HTERT RPE-1 (cell line): ENCODE results near the gene CCDC12.

Experiments
- in situ Hi-C: fragments of 300-500 bp; cut with MboI; formaldehyde crosslinking; loops from 4 replicates; pipeline ENCODE4 v1.14.3; 2020; ENCODE audit warnings: low sequenced_read_pairs

The CCDC12 gene

DNA sequence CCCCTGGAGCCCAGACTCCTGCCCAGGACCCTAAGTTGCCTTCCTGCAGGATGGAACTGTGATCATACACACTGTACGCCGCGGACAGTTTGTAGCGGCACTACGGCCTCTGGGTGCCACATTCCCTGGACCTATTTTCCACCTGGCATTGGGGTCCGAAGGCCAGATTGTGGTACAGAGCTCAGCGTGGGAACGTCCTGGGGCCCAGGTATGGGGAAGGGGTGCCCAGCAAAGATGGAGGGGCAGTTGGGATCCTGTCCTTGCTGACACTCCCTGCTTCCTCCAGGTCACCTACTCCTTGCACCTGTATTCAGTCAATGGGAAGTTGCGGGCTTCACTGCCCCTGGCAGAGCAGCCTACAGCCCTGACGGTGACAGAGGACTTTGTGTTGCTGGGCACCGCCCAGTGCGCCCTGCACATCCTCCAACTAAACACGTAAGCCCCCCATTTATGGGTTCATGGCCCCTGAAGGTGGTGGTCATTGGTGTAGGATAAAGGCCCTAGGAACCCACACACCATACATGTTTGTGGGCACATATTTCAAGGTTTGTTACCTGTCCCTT is 31.8 kb upstream of the CCDC12 start:
- in situ Hi-C loops: no loop called here

DNA sequence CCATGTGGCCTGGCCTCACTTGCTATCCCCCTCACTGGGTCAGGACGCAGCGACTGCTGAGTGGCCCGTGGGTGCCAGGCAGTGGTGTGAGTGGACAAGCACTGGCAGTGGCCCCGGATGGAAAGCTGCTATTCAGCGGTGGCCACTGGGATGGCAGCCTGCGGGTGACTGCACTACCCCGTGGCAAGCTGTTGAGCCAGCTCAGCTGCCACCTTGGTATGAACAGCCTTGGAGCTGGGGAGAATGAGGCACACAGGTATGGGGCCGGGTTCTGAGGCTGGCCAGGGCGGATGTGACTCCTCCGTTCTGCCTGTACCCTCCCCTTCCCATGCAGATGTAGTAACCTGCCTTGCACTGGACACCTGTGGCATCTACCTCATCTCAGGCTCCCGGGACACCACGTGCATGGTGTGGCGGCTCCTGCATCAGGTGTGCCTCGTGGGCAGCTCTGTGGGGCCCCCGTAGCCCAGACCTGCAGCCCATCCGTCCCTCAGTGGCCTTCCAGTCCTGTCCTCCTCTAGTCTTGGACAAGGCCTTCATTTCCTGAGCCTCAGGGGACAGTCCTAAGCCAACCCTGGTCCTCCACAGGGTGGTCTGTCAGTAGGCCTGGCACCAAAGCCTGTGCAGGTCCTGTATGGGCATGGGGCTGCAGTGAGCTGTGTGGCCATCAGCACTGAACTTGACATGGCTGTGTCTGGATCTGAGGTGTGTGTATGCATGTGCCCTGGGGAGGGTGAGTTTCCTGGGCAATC is 31.1 kb upstream of the CCDC12 start:
- in situ Hi-C loops: no loop called here

DNA sequence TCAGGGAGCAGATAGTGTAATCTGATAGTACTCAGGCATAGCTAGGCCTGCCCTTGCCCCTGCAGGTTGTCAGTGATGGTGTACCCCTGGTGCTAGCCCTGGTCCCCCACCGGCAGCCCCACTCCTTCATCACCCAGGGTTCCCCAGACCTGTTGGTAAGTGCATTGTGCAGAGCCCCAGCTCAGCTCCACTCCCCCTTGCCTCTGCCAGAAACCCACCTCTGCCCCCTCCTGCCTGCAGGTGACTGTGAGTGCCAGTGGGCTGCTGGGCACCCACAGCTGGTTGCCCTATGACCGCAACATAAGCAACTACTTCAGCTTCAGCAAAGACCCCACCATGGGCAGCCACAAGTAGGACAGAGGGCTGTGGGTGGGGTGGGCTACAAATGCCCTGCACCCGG is 30.5 kb upstream of the CCDC12 start:
- in situ Hi-C loops: no loop called here

DNA sequence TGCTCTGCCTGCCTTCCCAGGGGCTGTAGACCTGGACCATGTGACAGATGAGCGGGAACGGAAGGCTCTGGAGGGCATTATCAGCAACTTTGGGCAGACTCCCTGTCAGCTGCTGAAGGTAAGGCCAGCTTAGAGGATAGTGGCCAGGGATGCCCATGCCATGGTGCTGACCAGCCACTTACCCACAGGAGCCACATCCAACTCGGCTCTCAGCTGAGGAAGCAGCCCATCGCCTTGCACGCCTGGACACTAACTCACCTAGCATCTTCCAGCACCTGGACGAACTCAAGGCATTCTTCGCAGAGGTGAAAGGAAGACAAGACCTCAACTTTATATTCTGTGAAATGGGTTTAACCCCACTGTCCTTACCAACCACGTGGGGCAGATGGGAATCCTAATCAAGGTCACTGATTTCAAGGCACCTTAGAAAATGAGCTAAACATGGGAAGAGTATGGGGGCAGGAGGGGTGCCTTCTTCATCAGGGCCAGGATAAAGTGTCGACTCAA is 29.7 kb upstream of the CCDC12 start:
- in situ Hi-C loops: no loop called here

DNA sequence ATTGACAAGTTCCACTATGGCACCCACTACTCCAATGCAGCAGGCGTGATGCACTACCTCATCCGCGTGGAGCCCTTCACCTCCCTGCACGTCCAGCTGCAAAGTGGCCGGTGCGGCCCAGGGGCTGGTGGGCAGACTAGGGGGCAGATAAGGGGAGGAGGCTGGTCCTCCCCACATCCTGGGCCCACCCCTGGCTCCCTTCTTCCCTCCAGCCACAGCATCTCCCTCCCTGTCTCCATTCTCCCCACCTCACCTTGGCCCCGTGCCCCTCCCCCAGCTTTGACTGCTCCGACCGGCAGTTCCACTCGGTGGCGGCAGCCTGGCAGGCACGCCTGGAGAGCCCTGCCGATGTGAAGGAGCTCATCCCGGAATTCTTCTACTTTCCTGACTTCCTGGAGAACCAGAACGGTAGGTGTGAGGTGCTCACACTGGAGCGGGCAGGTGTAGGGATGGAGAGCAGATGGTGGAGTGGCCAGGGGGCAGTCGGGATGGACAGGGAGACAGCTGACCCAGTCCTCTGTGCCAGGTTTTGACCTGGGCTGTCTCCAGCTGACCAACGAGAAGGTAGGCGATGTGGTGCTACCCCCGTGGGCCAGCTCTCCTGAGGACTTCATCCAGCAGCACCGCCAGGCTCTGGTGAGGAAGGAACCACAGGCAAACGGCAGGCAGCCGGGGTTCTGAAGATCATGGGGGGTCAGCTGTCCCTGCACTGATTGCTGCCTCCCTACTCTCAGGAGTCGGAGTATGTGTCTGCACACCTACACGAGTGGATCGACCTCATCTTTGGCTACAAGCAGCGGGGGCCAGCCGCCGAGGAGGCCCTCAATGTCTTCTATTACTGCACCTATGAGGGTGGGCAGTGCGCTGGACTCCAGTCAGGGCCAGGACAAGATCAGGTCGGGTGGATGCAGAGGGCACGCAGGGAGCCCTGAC is 28.9 kb upstream of the CCDC12 start:
- in situ Hi-C loops: no loop called here

DNA sequence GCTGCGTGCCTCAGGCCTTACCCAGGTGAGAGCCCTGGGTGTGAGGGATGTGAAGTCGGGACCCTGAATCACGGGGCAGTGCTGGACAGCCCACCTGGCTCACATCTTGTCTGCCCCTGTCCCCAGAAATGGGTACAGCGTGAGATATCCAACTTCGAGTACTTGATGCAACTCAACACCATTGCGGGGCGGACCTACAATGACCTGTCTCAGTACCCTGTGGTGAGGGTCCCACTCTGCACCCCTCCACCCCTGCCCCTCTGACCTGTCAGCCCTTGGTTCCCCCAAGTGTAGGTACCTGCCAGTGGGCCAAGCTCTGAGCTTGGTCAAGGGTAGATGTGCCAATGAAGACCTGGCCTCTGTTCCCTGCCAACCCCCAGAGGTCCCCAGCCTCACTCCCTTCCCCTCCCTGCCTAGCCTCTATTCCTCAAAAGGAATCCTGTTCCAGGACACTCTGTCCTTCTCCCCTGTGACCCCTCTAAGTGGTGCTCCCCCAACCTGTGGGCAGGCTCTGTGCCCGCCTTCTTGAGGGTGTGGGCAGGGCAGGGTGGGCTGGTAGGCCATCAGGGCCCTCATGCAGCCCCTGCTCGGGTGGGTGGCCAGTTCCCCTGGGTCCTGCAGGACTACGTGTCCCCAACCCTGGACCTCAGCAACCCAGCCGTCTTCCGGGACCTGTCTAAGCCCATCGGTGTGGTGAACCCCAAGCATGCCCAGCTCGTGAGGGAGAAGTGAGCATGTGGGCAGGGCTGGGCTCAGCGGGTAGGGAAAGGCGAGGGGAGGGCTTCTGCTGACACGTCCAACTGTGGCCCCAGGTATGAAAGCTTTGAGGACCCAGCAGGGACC is 28.0 kb upstream of the CCDC12 start:
- in situ Hi-C loops: no loop called here

DNA sequence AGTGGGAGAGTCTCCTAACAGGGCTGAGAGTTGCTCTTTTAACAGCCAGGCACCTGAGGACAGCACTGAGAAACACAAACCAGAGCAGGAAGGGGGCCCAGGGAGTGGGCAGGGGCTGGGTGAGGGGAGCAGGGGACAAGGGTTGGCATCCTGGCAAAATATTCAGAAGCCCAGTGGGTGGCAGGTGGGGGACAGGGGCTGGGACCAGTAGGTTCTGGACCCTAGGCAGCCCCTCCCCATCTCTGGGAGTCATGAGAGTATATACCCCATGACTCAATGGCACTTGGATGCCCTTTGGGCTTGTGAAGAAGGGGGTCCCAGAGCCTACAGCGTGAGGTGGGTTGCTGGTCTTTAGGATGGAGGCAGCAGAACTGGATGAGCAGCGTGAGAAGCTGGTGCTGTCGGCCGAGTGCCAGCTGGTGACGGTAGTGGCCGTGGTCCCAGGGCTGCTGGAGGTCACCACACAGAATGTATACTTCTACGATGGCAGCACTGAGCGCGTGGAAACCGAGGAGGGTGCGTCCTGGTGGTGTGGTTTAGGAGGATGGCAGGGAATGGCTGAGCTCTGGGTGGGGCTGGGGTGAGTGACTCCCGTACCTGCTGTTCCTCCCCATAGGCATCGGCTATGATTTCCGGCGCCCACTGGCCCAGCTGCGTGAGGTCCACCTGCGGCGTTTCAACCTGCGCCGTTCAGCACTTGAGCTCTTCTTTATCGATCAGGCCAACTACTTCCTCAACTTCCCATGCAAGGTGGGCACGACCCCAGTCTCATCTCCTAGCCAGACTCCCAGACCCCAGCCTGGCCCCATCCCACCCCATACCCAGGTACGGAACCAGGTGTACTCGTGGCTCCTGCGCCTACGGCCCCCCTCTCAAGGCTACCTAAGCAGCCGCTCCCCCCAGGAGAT is 27.2 kb upstream of the CCDC12 start:
- in situ Hi-C loops: no loop called here

DNA sequence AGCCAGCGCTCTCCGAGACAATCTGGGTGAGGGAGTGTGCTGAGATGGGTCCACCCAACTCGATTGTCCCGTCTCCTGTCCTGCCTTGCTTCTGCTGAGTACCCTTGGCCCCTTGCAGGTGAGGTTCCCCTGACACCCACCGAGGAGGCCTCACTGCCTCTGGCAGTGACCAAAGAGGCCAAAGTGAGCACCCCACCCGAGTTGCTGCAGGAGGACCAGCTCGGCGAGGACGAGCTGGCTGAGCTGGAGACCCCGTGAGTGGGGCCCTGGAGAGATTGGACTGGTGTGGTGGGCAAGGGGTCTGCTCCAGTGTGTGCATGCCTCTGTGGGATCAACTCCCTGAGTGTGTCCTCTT is 26.5 kb upstream of the CCDC12 start:
- in situ Hi-C loops: no loop called here

DNA sequence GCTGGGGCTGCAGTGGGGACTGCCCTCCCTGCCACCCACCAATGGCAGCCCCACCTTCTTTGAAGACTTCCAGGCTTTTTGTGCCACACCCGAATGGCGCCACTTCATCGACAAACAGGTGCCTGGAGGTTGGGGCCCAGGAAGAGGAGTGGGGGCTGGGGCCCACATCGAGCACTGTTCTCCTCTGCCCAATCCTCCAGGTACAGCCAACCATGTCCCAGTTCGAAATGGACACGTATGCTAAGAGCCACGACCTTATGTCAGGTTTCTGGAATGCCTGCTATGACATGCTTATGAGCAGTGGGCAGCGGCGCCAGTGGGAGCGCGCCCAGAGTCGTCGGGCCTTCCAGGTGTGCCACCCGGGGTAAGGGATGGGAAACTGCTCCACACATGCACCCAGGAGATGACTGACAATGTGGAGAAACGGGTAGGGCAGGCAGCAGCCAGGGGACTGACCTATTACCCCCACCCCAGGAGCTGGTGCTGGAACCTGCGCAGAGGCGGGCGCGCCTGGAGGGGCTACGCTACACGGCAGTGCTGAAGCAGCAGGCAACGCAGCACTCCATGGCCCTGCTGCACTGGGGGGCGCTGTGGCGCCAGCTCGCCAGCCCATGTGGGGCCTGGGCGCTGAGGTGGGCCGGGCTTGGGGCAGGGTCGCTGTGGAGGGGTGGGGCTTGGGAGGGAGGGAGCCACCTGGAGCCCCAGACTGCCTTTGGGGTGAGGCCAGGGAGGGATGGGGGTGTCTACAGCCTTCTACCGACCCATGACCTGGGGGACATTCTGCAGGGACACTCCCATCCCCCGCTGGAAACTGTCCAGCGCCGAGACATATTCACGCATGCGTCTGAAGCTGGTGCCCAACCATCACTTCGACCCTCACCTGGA is 25.9 kb upstream of the CCDC12 start:
- in situ Hi-C loops: no loop called here

DNA sequence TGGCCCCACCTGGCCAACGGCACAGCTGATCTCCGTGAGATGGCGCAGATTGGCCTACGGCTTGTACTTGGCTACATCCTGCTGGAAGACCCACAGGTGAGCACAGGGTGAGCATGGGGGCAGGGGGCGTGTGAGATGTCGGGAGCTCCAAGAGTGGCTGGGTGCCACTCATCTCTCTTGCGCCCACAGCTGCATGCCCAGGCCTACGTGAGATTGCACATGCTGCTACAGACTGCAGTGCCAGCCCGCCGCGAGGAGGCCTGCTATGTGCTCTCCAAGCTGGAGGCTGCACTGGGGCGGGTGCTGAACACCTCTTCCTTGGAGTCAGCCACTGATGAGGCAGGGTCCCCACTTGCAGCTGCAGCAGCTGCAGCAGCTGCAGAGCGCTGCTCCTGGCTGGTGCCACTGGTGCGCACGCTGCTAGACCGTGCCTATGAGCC is 25.2 kb upstream of the CCDC12 start:
- in situ Hi-C loops: no loop called here

DNA sequence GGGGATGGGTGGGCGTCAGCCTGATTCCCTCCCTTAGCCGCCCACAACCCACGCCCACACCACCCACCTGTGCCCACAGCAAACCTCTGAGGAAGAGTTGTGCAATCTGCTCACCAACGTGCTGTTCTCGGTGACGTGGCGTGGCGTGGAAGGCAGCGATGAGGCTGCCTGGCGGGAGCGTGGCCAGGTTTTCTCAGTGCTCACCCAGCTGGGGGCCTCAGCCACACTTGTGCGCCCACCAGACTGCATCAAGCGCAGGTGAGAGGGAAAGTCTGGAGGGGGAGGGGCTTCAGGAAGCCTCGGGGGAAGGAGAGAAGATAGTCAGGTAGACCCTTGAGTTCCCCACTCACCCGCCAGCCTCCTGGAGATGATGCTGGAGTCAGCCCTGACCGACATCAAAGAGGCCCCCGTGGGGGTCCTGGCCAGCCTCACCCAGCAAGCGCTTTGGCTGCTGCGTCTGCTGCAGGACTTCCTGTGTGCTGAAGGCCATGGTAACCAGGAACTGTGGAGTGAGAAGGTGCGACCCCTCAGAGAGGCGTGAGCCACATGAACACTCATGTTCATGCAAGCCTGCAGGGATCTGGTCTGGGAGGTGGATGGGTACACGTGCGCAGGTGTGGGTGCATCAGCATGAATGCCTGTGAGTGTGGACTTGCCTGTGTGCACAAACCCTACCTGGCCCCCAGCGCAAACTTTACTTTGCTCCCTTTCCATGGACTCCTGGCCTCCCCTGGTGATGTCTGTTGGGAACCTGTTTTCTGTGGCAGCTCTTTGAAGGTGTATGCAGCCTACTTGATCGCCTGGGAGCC is 24.6 kb upstream of the CCDC12 start:
- in situ Hi-C loops: no loop called here

DNA sequence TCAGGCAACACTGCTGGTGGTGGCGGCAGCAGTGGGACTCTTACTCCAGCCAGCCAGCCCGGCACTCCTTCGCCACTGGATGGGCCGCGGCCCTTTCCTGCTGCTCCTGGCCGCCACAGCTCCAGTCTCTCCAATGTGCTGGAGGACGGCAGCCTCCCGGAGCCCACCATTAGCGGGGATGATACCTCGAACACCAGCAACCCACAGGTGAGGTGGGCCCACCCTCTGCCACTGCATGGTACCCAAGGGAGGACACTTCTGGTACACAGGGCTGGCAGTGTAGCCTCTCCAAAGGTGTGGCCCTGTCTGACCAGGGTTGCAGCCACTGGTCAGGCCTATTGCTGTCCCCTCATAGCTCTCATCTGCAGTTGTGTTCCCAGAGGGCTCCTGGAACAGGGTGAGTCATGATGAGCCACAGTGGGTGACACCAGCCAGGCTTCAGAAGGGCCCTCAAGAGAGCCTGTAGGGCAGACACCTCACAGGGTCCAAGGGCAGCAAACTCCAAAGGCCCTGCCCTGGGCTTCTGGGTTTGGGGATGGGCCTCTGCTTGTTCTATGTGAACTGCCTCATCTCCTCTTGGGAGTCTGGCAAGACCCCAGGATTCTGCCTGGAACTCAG is 23.8 kb upstream of the CCDC12 start:
- in situ Hi-C loops: no loop called here

DNA sequence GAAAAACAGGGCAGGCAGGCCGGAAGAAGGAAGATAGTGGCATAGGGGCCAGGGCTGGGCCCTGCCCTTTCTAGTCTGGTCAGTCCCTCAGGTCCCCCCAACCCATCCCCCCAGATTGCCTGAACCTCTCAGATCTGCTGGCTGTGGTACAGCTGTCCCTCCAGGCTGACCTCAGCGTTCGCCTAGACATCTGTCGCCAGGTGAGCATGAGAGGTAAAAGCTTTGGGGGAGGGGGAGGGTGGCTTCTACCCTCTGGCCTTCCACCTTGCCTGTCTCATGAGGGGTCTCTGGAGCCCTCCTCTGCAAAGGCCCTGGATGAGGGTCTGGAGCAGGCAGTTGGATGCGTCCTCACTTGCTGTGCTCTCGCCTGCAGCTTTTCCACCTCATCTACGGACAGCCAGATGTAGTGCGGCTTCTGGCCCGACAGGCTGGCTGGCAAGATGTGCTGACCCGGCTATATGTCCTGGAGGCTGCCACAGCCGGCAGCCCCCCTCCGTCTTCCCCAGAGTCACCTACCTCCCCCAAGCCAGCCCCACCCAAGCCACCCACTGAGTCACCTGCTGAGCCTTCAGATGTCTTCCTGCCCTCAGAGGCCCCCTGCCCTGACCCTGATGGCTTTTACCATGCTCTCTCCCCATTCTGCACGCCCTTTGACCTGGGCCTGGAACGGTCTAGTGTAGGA is 23.1 kb upstream of the CCDC12 start:
- in situ Hi-C loops: no loop called here

DNA sequence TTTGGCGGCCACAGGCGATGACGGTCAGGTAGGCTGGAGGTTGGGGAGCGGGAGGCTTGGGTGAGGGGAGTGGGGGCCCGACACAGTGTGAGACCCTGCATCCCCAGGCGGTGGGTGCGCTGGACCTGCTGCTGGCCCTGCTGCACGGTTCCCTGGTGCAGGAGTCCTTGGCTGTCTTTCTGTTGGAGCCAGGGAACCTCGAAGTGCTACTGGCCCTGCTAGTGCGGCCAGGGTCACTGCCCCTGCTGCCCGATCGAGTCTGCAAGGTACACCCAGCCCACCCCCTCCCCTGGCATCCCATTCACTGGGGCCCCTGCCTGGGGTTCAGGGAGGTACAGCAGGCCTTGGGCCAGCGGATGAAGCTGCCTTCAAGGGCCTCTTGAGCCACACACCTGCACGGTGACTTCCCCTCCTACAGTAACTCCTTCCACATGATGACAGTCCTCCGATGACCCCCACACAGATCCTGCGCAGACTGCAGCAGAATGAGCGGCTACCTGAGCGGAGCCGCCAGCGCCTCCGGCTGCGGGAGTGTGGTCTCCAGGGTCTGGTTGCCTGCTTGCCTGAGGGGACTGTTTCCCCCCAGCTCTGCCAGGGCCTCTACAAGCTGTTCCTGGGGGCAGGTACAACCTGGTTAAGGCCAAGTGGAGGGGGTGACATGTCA is 22.4 kb upstream of the CCDC12 start:
- in situ Hi-C loops: no loop called here

DNA sequence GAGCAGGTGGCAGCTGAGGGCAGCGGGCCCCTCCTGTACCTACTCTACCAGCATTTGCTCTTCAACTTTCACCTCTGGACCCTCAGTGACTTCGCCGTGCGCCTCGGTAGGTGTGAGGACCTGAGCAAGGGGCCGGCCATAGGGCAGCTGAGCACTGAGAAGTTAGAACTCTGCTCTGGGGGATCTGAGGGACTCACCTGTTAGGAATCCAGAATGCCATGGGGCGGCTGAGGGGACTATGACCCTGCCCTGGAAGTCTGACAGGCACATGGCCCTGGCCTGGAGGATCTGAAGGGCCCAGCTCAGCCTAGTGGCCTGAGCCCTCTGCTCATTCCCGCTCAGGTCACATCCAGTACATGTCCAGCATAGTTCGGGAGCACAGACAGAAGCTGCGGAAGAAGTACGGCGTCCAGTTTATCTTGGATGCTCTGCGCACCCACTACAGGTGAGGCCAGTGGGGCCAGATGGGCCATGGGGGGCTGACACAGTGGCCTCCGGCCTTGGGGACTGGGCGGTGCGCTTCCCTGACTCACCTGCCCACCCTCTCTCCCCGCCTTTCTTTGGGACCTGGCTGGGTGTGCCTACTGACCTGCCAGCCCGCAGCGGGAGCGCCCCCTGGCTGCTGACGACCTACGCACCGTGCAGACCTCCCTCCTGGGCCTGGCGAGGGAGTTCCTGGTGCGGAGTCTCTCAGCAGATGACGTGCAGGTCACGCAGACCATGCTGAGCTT is 21.7 kb upstream of the CCDC12 start:
- in situ Hi-C loops: no loop called here
